NCI-H446 treated with DMSO at 0.1 percent for 48 hours (cell line): ENCODE results near the gene TRAF3IP3.
A peak's percentile ranks its signal among the peaks of the same experiment; 100 is the strongest.
"Not testable (repeated sequence)": the region's sequence is repeated elsewhere in the genome, so short reads cannot be mapped to it uniquely, and the experiment has no call there.

ENCODE experiments used
- DNase-seq: peaks from one replicate; lab custom pipeline; 2025; lab: John Stamatoyannopoulos, UW

TRAF3IP3 gene

DNA sequence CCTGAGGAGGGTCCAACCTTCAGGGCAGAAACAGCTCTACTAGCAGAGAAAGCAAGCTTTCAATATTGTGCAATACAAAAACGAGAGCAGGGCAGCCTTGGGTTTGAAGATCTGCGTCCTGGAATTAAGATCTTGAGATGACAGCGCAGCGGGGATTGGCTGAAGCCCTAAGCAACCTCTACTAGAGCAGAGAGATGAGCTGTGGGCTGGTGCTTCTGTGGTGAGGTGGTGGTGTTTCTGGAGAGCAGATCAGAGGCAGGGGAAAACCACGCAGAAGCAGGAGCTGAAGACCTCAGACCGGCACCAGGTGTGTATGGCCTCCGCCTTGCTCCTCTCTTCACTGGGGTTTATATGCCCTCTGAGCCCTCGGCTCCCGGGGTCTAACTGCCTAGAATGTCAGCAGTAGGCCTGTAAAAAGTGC is 12.5 kb downstream of the TRAF3IP3 start:
- no peak for DNase-seq

DNA sequence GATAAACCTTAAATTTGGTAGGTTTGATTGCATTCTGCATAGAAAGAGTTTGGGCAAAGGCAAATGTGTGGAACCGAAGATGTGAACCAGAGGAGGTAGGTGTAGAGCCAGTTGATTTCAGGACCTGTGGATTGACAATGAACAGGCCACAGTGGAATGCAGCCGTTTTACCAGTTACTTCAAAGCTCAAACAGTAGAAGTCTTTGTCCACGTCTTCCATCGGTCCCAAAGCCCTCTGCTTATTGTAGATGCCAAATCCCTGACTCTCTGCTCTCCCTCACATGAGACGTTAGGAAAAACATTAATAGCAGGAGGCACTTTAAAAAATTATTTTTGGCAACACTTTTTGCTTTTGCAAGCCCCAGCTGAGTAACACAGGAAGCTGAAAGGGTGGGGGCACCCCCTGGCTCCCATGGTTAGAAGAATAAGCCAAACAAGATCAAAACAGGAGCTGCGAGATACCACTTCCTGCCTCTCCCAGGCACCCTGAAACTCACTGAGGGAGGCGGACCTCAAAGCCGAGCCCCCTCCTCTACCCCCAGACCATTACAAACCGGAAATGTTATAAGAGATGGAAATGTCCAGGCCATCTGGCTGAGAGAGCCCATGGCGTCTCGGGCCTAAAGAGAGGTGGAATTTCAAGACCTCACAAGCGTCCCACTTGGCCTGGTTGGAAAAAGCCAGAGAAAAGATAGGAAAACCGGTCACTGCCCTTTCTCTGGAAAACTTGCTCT is 13.5 kb downstream of the TRAF3IP3 start:
- DNase-seq, result no peak

DNA sequence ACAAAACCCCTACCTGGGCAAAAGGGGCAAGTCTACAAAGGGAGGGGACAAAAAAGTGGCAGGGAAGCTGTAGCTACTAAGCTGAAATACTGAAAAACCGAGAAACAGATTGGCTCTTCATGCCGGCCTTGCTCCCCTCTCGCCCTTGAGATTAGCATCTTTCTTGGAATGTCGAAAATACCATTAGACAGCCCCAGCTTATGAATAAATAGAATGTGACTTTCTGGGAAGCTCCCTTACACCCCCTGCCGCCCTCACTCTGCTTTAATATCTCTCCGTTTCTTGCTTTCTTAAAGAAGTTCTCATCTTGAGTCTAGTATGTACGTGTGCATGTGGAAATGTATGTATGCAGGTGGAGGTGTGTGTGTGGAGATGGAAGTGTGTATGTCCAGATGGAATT is 14.1 kb downstream of the TRAF3IP3 start:
- DNase-seq, result no peak

DNA sequence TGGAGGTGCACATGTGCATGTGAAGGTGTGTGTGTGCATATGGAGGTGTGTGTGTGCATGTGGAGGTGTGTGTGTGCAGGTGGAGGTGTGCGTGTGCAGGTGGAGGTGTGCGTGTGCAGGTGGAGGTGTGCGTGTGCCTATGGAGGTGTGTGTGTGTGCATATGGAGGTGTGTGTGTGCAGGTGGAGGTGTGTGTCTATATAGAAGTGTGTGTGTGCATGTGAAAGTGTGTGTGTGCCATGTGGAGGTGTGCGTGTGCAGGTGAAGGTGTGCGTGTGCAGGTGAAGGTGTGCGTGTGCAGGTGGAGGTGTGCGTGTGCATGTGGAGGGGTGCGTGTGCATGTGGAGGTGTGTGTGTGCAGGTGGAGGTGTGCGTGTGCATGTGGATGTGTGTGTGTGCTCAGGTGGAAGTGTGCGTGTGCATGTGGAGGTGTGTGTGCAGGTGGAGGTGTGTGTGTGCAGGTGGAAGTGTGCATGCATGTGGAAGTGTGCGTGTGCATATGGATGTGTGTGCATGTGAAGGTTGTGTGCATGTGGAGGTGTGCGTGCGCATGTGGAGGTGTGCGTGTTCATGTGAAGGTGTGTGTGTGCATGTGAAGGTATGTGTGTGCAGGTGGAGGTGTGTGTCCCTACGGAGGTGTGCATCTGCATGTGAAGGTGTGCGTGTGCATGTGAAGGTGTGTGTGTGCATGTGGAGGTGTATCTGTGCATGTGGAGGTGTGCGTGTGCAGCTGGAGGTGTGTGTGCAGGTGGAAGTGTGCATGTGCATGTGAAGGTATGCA is 15.0 kb downstream of the TRAF3IP3 start:
- DNase-seq, result no peak

DNA sequence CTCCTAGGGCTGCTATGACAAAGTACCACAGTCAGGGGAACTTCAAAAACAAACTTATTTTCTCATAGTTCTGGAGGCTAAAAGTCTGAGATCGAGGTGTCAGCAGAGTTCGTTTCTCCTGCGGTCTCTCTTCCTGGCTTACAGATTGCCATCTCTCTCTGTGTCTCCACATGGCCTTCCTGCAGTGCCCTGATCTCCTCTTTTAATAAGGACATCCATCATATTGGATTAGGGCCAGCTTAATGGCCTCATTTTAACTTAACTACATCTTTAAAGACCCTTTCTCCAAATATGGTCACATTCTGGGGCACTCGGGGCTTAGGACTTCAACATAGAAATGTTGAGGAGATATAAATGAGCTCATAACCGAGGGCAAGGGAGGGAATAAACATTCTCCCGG is 16.3 kb downstream of the TRAF3IP3 start:
- DNase-seq, result no peak

DNA sequence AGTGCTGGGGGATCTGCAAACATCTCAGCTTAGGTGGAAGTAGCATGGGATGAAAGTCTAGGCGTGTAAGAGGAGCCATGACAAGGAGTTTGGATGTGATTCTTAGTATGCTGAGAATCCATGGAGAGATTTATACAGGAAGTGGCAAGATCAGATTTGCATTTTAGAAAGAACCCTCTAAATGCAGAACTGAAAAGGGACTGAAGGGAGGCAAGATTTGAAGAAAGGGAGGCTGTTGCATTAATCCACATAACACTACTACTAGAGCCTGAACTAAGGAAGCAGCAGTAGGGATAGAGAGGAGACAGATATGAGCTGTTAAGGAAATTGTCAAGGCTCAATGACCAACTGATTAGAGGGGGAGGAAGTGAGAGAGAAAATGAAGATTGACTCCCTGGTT is 18.7 kb downstream of the TRAF3IP3 start:
- DNase-seq, result no peak

DNA sequence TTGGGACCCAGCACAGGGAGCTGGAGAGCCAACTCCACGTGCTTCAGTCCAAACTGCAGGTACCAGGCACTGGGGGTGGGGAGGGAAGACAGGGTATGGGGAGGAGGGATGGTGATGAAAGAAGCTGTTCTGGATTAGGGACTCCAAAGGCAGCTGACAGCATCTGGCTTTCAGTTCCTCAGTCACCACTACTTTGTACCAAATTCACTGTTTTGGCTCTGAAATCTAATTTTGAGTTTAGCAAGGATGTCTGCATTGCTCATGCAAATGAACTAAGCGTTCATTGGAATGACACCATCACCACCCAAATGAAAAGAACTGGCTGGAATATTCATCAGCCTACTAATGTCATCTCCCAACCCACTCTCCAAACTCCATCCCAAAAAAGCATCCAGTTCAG is 19.8 kb downstream of the TRAF3IP3 start:
- DNase-seq, result no peak

DNA sequence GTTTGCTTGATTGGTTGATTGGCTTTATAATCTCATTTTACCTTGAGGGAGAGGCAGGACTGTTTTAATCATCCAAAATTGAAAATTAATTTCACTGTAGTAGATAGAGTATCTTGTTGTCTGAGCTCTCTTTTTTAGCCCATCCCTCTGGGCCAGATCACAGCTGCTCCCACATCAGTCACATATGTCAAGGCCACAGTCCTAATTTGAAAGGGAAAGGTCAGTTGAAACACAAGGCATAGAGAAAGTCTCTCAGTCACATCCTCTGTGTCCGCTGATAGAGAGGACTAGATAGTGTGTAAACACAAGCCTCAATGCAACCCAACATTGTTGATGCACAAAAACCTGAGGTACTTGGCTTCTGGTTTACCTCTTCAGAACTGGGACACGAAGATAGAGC is 21.7 kb downstream of the TRAF3IP3 start:
- no peak for DNase-seq

DNA sequence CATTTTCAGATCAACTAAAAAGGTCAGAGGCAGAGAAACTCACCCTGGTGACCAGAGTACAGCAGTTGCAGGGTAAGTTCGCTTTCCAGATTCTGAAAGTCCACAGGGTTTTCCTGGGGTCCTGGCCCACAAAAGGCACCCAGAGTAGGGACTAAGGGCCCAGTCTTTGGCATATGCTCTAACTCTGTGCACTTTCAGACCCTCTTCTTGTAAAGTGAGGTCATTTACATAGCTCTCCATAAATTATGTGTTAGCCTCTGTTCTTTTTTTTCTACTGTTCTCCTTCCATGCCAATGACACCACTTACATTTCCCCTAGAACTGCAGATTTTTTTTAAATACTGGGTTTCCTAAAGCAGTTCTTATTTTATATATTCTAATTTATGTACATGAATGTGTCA is 22.2 kb downstream of the TRAF3IP3 start:
- no peak for DNase-seq

DNA sequence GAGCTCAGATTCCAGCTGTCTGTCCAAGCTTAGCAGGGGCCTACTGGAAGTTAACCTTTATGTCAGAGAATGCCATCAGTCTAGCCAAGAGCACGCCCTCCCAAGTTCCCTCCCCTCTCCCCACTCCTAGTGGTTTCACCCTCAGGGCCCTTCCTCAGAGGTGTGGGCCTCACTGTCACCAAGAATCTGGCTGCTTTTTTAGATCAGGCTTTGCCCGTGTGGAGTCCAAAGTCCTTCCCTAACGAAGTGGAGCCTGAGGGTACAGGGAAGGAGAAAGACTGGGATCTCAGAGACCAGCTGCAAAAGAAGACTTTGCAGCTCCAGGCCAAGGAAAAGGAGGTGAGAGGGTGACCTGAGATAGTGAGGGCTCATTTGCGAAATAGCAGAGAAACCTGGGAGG is 24.4 kb downstream of the TRAF3IP3 start:
- no peak for DNase-seq

DNA sequence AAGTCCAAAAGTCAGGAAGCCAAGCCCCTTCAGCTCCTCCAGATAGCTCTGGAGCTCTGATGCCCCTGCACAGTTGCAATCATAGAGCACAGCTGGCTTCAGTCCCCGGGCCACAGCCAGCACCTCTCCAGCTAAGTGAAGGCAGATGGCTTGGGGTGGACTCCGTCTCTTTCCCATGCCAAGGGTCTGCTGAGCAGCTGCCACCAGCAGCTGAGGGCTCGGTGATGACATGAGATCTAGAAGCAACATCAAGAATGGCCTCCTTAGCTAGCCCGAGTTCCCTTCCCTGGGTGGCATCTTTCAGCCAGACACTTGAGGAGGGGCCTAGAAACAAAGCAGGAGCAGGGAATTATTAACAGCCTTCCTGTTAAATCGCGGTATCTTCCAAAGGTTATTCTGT is 27.5 kb downstream of the TRAF3IP3 start:
- DNase-seq, result no peak

DNA sequence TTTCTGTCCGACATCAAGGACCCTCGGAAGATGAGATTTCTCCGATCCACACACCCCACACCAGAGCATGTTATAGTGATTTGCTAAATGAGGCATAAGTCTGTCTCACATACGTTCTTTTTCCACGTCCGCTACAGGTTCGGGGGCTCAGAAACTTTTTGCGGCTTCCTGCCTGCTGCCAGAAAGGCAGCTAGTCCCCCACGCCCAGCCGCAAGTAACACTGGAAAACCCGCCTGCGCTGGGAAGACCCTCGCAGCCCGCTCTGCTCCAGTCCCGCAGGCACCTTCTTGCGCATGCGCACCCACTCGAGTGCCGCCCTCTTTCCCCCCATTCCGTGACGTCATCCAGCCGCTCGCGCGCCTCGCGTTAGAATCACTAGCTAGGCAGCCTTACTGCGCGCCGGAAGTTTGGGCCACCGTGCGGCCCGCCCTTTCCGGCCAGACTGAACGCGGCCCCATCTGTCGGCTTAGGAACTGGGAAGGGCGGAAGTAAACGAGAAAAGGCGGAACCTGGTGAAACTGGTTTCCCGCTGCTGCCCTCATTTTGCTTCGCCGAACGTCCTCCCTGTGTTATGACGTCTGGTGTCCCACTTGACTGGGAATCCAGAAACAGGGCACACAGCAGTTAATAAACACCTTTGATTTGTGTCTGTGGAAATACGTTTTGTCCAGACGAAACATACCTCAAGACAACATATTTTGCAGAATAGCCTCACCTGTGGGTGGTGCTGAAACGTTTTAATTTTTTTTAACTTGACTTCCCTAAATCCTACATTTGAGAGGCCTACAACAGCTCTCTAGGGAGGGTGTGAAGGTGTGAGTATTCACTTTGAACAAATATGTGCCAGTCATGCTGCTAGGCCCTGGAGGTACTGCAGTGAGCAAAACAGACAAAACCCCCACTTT is 28.7 kb downstream of the TRAF3IP3 start, which contains the start of gene C1orf74:
Gene C1orf74 (minus strand): TSS at position 295 of the 905 bp plus-strand sequence. CDS start 925 bp downstream, outside the sequence.
- peak; percentile 99 for DNase-seq

DNA sequence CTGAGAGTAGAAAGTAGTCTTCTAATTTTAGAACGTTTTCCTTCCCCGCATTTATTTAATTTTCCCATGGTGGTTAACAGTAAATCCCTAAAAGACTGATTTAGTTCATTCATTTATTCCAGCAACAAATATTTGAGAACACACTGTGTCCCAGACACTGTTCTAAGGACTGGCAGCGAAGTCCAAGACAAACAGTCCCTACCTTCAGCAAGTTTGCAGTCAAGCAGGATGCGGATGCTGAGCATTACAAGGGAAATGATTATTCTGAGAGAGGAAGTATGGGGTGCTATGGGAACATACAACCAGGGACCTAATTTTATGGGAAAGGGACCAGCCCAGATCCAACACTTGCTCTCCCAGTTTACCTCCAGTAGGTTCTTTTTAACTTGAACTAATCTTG is 29.7 kb downstream of the TRAF3IP3 start:
- DNase-seq, result no peak

DNA sequence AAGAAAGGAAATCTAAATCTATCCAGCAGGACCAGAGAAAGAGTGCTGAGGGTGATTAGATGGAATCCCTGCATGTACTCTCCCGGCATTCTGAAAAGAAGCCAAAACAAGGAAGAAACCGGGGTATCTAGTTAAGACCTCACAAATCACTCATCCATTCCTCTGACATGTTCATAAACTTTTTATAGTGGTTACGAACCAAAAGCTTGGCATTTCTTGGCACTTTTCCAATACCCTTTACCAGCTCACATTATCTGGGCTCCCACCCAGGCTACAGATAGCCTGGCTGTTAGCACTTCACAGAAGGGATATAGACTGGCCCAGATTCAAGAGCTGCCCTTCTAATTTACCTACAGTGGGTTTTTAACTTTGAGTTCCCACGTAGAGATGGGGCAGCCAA is 30.3 kb downstream of the TRAF3IP3 start:
- DNase-seq, result no peak

DNA sequence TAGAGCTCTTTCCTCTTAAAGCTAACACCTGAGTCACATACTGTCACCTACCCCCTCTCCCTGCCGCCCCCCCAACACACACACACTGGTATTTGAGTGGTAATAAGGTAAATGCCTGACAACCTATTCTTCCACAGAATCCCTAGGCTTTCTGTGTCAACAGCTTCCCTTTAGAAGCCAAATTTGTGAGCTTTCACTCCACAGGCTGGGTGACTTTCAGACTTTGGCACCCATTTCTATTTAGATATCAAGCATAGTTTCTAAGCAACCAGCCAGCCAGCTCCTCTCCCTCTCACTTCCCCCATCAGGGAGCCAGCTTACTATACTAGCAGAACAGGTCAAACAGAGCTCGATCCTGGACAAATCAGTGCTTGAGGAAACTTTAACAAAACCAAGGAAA is 31.7 kb downstream of the TRAF3IP3 start:
- DNase-seq, result no peak

DNA sequence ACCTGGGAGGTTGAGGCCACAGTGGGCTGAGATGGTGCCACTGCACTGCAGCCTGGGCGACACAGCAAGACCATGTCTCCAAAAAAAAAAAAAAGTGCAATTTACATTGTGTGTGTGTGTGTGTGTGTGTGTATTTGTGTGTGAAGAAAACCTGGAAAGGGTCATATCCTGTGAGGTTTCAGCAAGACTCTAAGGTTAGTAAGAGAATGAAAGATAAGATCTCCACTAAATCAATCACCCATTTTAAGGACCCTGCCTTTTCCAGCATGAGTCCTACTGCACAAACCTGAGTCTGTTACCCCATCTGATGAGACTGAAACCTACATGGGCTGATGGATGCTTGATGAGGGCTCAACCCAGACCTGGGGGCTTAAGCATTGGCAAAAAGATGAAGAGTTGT is 33.4 kb downstream of the TRAF3IP3 start:
- DNase-seq, result no peak

DNA sequence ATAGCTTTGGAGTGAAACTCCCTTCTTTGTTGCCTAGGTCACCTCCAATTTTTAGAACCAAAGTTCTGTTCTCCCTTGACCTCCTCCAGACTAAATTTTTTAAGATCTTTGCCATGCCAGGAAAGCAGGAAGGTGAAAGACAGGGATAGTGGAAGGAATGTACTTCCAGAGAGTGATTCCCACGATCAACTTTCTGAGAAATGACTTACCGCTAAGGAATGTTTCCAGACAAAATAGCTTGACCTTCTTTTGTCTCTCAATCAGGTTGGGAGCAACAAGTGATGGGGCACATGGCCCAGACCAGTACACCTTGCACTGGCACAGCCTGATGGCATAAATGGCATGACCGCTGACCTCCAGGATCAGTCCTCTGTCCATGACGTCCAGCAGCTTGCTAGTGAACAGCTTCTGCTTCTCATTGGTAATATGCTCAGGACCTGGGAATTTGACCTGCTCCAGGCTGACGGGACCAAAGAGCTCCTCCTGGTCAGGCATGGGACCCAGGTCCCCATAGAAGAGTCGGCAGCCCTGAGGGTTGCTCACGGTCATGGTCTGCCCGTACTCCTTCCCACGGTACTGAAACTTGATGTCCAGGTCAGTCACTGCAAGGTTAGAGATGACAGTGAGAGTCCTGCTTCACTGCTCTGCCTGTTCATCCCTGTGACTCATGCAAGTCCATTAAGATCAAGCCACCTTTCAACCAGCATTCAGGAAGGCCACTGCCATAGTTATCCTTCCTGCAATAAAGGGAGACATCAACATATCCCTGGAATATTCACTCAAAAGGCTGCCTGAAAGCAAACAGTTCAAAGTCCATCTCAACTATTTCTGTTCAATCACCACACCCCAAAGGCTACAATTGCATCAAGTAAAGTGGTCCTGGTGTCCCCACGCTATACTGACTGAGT is 34.7 kb downstream of the TRAF3IP3 start:
- DNase-seq, result no peak

DNA sequence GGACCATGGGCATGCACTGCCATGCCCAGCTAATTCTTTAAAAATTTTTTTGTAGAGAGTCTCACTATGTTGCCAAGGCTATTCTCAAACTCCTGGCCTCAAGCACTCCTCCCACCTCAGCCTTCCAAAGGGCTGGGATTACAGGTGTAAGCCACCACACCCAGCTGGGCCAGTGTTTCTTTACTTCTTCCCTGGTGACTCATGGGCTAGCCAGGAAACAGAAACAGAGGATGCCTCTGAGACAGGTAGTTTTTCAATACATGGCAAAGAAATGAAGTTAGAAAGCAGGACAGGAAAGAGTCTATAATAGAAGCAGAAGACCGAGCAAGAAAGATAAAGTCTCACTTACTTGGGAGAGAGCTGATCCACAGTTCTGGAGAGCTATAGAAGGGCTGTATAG is 36.1 kb downstream of the TRAF3IP3 start:
- DNase-seq, result no peak

DNA sequence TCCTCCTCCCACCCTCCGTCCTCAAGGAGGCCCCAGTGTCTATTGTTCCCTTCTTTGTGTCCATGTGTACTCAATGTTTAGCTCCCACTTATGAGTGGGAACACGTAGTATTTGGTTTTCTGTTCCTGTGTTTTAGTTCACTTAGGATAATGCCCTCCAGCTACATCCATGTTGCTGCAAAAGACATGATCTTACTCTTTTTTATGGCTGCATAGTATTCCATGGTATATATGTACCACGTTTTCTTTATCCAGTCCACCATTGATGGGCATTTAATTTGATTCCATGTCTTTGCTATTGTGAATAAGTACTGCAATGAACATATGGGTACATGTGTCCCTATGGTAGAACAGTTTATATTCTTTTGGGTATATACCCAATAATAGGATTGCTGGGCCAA is 37.9 kb downstream of the TRAF3IP3 start:
- DNase-seq, result not testable (repeated sequence)

DNA sequence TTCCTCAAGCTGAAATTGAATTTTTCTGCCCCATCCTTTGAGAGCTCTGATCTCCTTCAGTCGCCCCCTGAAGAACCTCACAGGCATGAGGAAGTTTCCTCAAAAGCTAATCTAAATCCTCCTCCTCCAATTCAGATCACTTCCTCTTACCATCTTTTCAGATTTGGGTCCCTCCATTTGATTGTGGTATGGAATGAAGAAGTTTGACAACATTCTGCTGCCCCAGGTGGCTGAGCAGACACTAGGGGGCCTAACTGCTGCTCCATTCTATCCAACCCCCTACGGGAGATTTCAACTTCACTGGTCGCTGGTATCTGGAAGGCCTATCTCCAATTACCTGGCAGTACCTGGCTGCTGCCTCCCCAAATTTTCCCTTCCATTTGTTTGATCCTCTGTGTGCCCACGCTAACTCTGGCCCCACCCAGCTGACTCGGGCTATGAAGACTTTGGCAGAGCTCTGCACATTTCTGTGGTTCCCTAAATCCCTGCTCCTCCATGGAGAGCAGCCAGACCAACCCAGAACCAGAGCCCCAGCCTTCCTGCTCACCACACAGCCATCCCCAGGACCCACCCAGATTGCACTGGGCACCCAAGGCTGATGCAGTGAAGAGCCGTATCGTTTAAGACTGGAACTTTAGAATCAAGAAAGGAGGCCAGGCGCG is 42.3 kb downstream of the TRAF3IP3 start:
- DNase-seq, result no peak
